Kidney (tissue), 14 donors: ENCODE data around the gene UBE2D4. TPM values are rescaled to one million over a fixed set of nuclear protein-coding genes. Genes with fewer than 3 reads are reported as not detected.

Experiments
- DNase-seq, 5 donors: peaks; one replicate each; pipeline ENCODE4 v3.0.0-alpha.2; 2013 to 2020
- FAIRE-seq: peaks from 2 replicates; lab custom pipeline; 2012; peaks lifted over from hg19 to GRCh38; lab: Jason Lieb, UNC
- H3K27ac ChIP-seq, 2 donors: one replicate each; pipeline ENCODE4 v1.7.0; 2013; ENCODE audit warnings: low read depth in 2 of 2, low read length in 2 of 2, inconsistent platforms in 1 of 2
- H3K27me3 ChIP-seq: one replicate; pipeline ENCODE4 v1.7.1; 2013; ENCODE audit warnings: low read length, inconsistent platforms; ENCODE audit not compliant: control insufficient read depth, insufficient read depth
- H3K36me3 ChIP-seq, 3 donors: one replicate each; pipeline versions ENCODE4 v1.7.0 to v1.7.1; 2013; ENCODE audit warnings: low read length in 3 of 3, control low read depth in 1 of 3, inconsistent platforms in 1 of 3; ENCODE audit not compliant: insufficient read depth in 3 of 3, control insufficient read depth in 2 of 3
- H3K4me1 ChIP-seq, 3 donors: one replicate each; pipeline versions ENCODE4 v1.7.0 to v1.7.1; 2013; ENCODE audit warnings: low read length in 3 of 3, inconsistent platforms in 1 of 3, low read depth in 1 of 3; ENCODE audit not compliant: control insufficient read depth in 2 of 3, insufficient read depth in 2 of 3
- H3K4me3 ChIP-seq, 3 donors: one replicate each; pipeline versions ENCODE4 v1.7.0 to v1.8.1; 2013; ENCODE audit warnings: low read length in 3 of 3, control low read depth in 1 of 3, inconsistent platforms in 1 of 3
- H3K9ac ChIP-seq, 3 donors: one replicate each; pipeline versions ENCODE4 v1.7.0 to v1.7.1; 2013; ENCODE audit warnings: low read length in 3 of 3, control low read depth in 1 of 3, inconsistent platforms in 1 of 3
- H3K9me3 ChIP-seq, 3 donors: one replicate each; pipeline versions ENCODE4 v1.7.0 to v1.7.1; 2013; ENCODE audit warnings: low read length in 3 of 3, control low read depth in 1 of 3, inconsistent platforms in 1 of 3; ENCODE audit not compliant: control insufficient read depth in 2 of 3, insufficient read depth in 1 of 3
- CTCF ChIP-seq: IDR thresholded peaks from 3 replicates; pipeline ENCODE4 v1.5.1; 2012; ENCODE audit warnings: mild to moderate bottlenecking, moderate library complexity, borderline replicate concordance; ENCODE audit not compliant: insufficient read depth; ENCODE audit errors: extremely low read depth
- intact Hi-C: fragments of 100-400 bp; cut with DNase I; formaldehyde crosslinking; loops from one replicate; pipeline ENCODE4 v1.11.1; 2022
- polyA plus RNA-seq: library from polyadenylated mRNA; stranded (reverse); fragments of 350-450 nt; fragmentation: Illumina TruSeq; extraction: RNeasy Lipid Tissue Mini Kit (QIAGEN cat#74804); gene quantifications from one replicate; pipeline ENCODE4 v1.2.3, GENCODE V29; 2014; ENCODE audit warnings: low read depth, low replicate concordance; ENCODE audit not compliant: insufficient read depth
- total RNA-seq: library from RNA; stranded (reverse); fragmentation: NEBNext Ultra II Directional; extraction: Animal tissue kit (Norgen Biotek cat#: 25700); gene quantifications from one replicate; pipeline ENCODE4 v1.2.1, GENCODE V29; 2021
- donor health status: control.
- donor health status: control.
- donor health status: control.
- donor health status: control.
- donor health status: control.
- donor health status: DM: yes; HTN: yes; CAD: no.
- donor health status: Normal renal cell carcinoma (clear cell type).

Gene UBE2D4
- total and polyA plus RNA-seq, 2 donors from 2014 or later = 21.4 to 27.8 TPM

DNA sequence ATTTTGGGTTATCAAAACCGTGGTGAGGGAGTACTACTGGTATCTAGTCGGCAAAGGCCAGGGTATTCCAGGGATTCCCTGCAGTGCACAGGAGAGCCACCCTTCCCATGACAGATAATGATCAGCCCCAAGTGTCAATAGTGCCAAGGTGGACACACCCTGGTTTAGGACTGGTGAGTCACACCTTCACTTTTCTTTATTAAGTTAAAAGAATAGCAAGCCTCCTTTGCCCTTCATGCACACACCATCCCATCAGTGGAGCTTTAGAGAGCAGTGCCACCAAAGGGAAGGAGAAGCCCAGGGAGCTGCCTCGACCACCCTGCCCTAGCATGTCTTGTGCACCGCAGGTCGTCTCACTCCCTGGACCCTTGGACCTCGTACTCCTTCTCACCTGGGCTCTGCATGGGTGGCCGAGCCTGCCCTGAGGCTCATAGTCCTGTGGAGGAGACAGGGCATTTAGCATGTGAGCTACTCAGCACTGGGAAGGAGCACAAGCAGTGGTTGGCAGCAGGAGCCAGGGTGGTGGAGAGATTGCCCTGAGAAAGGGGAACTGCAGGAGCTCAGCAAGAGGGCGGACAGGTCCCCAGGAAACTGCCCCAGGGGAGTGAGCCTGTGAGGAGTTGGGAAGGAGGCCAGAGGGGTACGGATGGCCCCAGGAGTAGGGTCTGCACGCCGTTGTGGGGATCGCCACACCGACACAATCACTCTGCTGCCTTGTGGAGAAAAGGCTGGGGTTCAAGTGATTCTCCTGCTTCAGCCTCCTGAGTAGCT is 17.4 kb downstream of the UBE2D4 start:
- Histone ChIP-seq H3K4me3 (no peak overlapping the region), H3K9ac (no peak overlapping the region), H3K27me3 (no peaks in the 10 kb centered on the region), H3K4me1 (peaks cover 0 to 5% (median 2%) of the 10 kb centered on the region in 3 donors), H3K27ac (no peak overlapping the region), H3K36me3 (no peaks in the 10 kb centered on the region), H3K9me3 (no peaks in the 10 kb centered on the region)
- FAIRE-seq (no peak), DNase-seq (no peak)
- intact Hi-C loops = no loop called here
- no peak for TF ChIP-seq CTCF

DNA sequence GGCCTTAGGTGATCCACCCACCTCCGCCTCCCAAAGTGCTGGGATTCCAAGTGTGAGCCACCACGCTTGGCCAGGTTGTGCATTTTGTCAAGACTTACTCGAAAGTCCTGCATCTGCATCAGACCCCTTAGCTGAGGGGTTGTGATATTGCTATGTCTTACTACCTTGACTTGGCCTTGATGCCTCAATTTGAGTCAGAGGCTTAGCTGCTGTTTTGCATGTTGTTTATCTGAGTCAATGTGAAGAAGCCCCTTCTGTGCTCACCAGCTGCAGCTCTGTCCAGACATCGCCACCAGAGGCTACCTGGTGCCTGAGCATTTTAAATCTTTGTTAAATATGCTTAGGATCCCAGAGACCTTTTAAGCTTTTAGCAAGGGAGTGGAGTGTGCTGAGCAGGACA is 18.1 kb downstream of the UBE2D4 start:
- intact Hi-C loops = no loop called here
- H3K27ac ChIP-seq = no peak overlapping the region
- no peaks in the 10 kb centered on the region for H3K27me3 ChIP-seq
- H3K9me3 ChIP-seq = no peaks in the 10 kb centered on the region
- no peak for FAIRE-seq
- no peak for TF ChIP-seq CTCF
- peaks cover 0 to 5% (median 2%) of the 10 kb centered on the region in 3 donors for H3K4me1 ChIP-seq
- no peak overlapping the region for H3K4me3 ChIP-seq
- no peak overlapping the region for H3K9ac ChIP-seq
- H3K36me3 ChIP-seq = no peaks in the 10 kb centered on the region
- no peak for DNase-seq

- DNase-seq = no peak
- Histone ChIP-seq H3K27ac (no peak overlapping the region), H3K36me3 (peaks cover 3 to 15% (median 11%) of the 10 kb centered on the region in 3 donors), H3K9me3 (no peaks in the 10 kb centered on the region), H3K27me3 (no peaks in the 10 kb centered on the region), H3K4me1 (no peaks in the 10 kb centered on the region), H3K9ac (no peak overlapping the region), H3K4me3 (no peak overlapping the region)
- intact Hi-C loops = no loop called here
- FAIRE-seq = no peak
- TF ChIP-seq CTCF = no peak
These were observed 25.8 kb downstream of the UBE2D4 start for GRCh38 chr7:43952028-43952427.
